ENCODE measurements around the gene SLC16A10.
"Not testable (repeated sequence)": the region's sequence is repeated elsewhere in the genome, so short reads cannot be mapped to it uniquely, and the experiment has no call there.

SLC16A10 gene

GRCh38 chr6:111087106-111087835, at the start of gene SLC16A10:
Gene SLC16A10 (plus strand): TSS chr6:111087503. CDS start chr6:111087753, 250 bp downstream.
- peak; percentile 84 to 86 for DNase-seq

GRCh38 chr6:111038534-111039252, 48.6 kb upstream of the SLC16A10 start:
- no peak for DNase-seq

- DNase-seq: no peak
These were observed 45.4 kb upstream of the SLC16A10 start for GRCh38 chr6:111041917-111042316.

GRCh38 chr6:111047244-111047643, 40.1 kb upstream of the SLC16A10 start:
- no peak for DNase-seq

GRCh38 chr6:111050261-111051023, 36.9 kb upstream of the SLC16A10 start:
- no peak for DNase-seq

GRCh38 chr6:111052171-111052570, 35.1 kb upstream of the SLC16A10 start:
- no peak for DNase-seq

GRCh38 chr6:111057074-111057752, 30.1 kb upstream of the SLC16A10 start:
- peak in 1 of 2 donors; percentile 38 for DNase-seq

- no peak for DNase-seq
These were observed 25.8 kb upstream of the SLC16A10 start for GRCh38 chr6:111061508-111061907.

- not testable (repeated sequence) for DNase-seq
These were observed 25.3 kb upstream of the SLC16A10 start for GRCh38 chr6:111061985-111062384.

GRCh38 chr6:111062860-111063259, 24.4 kb upstream of the SLC16A10 start:
- not testable (repeated sequence) for DNase-seq

GRCh38 chr6:111068109-111068865, 19.0 kb upstream of the SLC16A10 start:
- no peak for DNase-seq

- DNase-seq: no peak
These were observed 18.5 kb upstream of the SLC16A10 start for GRCh38 chr6:111068866-111069234.

- no peak for DNase-seq
These were observed 17.8 kb upstream of the SLC16A10 start for GRCh38 chr6:111069382-111070104.

GRCh38 chr6:111070105-111071005, 16.9 kb upstream of the SLC16A10 start:
- no peak for DNase-seq

GRCh38 chr6:111072801-111073360, 14.4 kb upstream of the SLC16A10 start:
- no peak for DNase-seq

- no peak for DNase-seq
These were observed 13.0 kb upstream of the SLC16A10 start for GRCh38 chr6:111074311-111074710.

GRCh38 chr6:111076024-111076695, 11.1 kb upstream of the SLC16A10 start:
- DNase-seq: peak in 1 of 2 donors; percentile 28

GRCh38 chr6:111080698-111081097, 6.6 kb upstream of the SLC16A10 start:
- DNase-seq: no peak

GRCh38 chr6:111086685-111087084, 618 bp upstream of the SLC16A10 start:
- DNase-seq: no peak
